ENCODE data around the gene PPP1R1C. TPM values are rescaled to one million over a fixed set of nuclear protein-coding genes. Genes with fewer than 3 reads are reported as not detected.

Gene PPP1R1C
- total RNA-seq, 1 donor from 2014 or later, result not detected

- no peak overlapping the region for H3K27ac ChIP-seq
- TF ChIP-seq CTCF (IDR thresholded peaks at IDR 0.05) (no peak), POLR2AphosphoS5 (IDR thresholded peaks at IDR 0.05; ENCODE audit: insufficient read depth in 1 of 2, low read depth in 1 of 2) (no peak), POLR2A (IDR thresholded peaks at IDR 0.05) (no peak)
- H3K4me3 ChIP-seq, result no peak overlapping the region
- intact Hi-C loops (cut with DNase I), result no loop called here
- H3K27me3 ChIP-seq, result no peaks in the 10 kb centered on the region
- no peaks in the 10 kb centered on the region for H3K9me3 ChIP-seq
- no peaks in the 10 kb centered on the region for H3K4me1 ChIP-seq
- DNase-seq (ENCODE audit: extremely low spot score in 2 of 2), result no peak
- no peaks in the 10 kb centered on the region for H3K36me3 ChIP-seq
Observed at GRCh38 chr2:182058056-182058455, 72.4 kb downstream of the PPP1R1C start.

GRCh38 chr2:182061739-182062138 is 76.1 kb downstream of the PPP1R1C start:
- no peaks in the 10 kb centered on the region for H3K9me3 ChIP-seq
- H3K27me3 ChIP-seq, result no peaks in the 10 kb centered on the region
- no peak for DNase-seq (ENCODE audit: extremely low spot score in 2 of 2)
- TF ChIP-seq POLR2A (IDR thresholded peaks at IDR 0.05) (no peak), CTCF (IDR thresholded peaks at IDR 0.05) (no peak), POLR2AphosphoS5 (IDR thresholded peaks at IDR 0.05; ENCODE audit: insufficient read depth in 1 of 2, low read depth in 1 of 2) (no peak)
- H3K4me1 ChIP-seq, result peaks cover 5% of the 10 kb centered on the region
- intact Hi-C loops (cut with DNase I), result no loop called here
- no peaks in the 10 kb centered on the region for H3K36me3 ChIP-seq
- H3K4me3 ChIP-seq, result no peak overlapping the region
- no peak overlapping the region for H3K27ac ChIP-seq

- intact Hi-C loops (cut with DNase I), result no loop called here
- no peak for DNase-seq (ENCODE audit: extremely low spot score in 2 of 2)
- TF ChIP-seq CTCF (IDR thresholded peaks at IDR 0.05) (no peak), POLR2A (IDR thresholded peaks at IDR 0.05) (no peak)
- Histone ChIP-seq H3K4me1 (peaks cover 5% of the 10 kb centered on the region), H3K27me3 (no peaks in the 10 kb centered on the region), H3K4me3 (no peak overlapping the region), H3K36me3 (no peaks in the 10 kb centered on the region), H3K9me3 (no peaks in the 10 kb centered on the region), H3K27ac (no peak overlapping the region)
Observed at GRCh38 chr2:182062329-182062972, 76.8 kb downstream of the PPP1R1C start.

GRCh38 chr2:182064019-182064778 is 78.5 kb downstream of the PPP1R1C start:
- H3K4me3 ChIP-seq, result no peak overlapping the region
- intact Hi-C loops (cut with DNase I), result no loop called here
- TF ChIP-seq POLR2A (IDR thresholded peaks at IDR 0.05), result no peak
- TF ChIP-seq POLR2AphosphoS5 (IDR thresholded peaks at IDR 0.05; ENCODE audit: insufficient read depth in 1 of 2, low read depth in 1 of 2), result no peak
- TF ChIP-seq CTCF (IDR thresholded peaks at IDR 0.05), result no peak
- no peak overlapping the region for H3K27ac ChIP-seq
- no peak for DNase-seq (ENCODE audit: extremely low spot score in 2 of 2)
- H3K27me3 ChIP-seq, result no peaks in the 10 kb centered on the region
- H3K4me1 ChIP-seq, result peaks cover 5% of the 10 kb centered on the region
- H3K9me3 ChIP-seq, result no peaks in the 10 kb centered on the region
- no peaks in the 10 kb centered on the region for H3K36me3 ChIP-seq

Data from vagina (tissue), 2 donors.